SIG-M5 (cell line): ENCODE results near the gene KIF7.

Experiments used
- DNase-seq: peaks from one replicate; lab custom pipeline; 2025; lab: John Stamatoyannopoulos, UW

The KIF7 gene

GRCh38 chr15:89670971-89671560 lies 15.8 kb upstream of the KIF7 start:
- no peak for DNase-seq

GRCh38 chr15:89669941-89670340 lies 14.7 kb upstream of the KIF7 start:
- DNase-seq: no peak

GRCh38 chr15:89669309-89669865 lies 14.1 kb upstream of the KIF7 start:
- DNase-seq: no peak

- DNase-seq: no peak
Observed at GRCh38 chr15:89668171-89668570, 12.9 kb upstream of the KIF7 start.

- no peak for DNase-seq
Observed at GRCh38 chr15:89667706-89667960, 12.4 kb upstream of the KIF7 start.

- DNase-seq: no peak
Observed at GRCh38 chr15:89666858-89667705, 11.8 kb upstream of the KIF7 start.

- DNase-seq: no peak
Observed at GRCh38 chr15:89666184-89666857, 11.1 kb upstream of the KIF7 start.

GRCh38 chr15:89665449-89666181 lies 10.3 kb upstream of the KIF7 start:
- DNase-seq: no peak

GRCh38 chr15:89664441-89665350 lies 9.4 kb upstream of the KIF7 start:
- no peak for DNase-seq

GRCh38 chr15:89662893-89663626 lies 7.8 kb upstream of the KIF7 start:
- no peak for DNase-seq

- no peak for DNase-seq
Observed at GRCh38 chr15:89660556-89660955, 5.3 kb upstream of the KIF7 start.

- no peak for DNase-seq
Observed at GRCh38 chr15:89659295-89659694, 4.0 kb upstream of the KIF7 start.

GRCh38 chr15:89657686-89658200 lies 2.5 kb upstream of the KIF7 start:
- no peak for DNase-seq

GRCh38 chr15:89656116-89656815 lies 999 bp upstream of the KIF7 start:
- DNase-seq: no peak

GRCh38 chr15:89654301-89654761 lies 936 bp downstream of the KIF7 start:
- no peak for DNase-seq

- no peak for DNase-seq
Observed at GRCh38 chr15:89653578-89653977, 1.7 kb downstream of the KIF7 start.

- DNase-seq: no peak
Observed at GRCh38 chr15:89652666-89653065, 2.6 kb downstream of the KIF7 start.

GRCh38 chr15:89652131-89652530 lies 3.1 kb downstream of the KIF7 start:
- DNase-seq: no peak

GRCh38 chr15:89649716-89650115 lies 5.6 kb downstream of the KIF7 start:
- no peak for DNase-seq
